ENCODE data around the gene SLC51B. TPM values are rescaled to one million over a fixed set of nuclear protein-coding genes. Genes with fewer than 3 reads are reported as not detected.

Gene SLC51B
- polyA plus RNA-seq, 2 of the 4 experiments (the other 2 are of a cell fraction): 12.2 to 16.1 TPM

DNA sequence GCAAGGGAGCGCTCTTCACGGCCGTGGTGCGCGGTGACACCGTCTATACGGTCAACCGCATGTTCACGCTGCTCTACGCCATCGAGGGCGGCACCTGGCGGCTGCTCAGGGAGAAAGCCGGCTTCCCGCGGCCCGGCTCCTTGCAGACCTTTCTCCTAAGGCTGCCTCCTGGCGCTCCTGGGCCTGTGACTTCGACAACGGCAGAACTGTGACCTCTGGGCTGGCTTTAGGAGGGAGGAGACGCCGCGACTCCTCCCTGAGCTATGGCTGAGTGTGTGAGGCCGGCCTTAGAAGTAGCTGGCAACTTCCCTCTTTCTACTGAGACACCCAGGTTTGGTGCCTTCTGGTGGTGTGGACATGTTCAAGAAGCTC lies 32.8 kb downstream of the SLC51B start:
- ChIA-PET POLR2A (no interaction called here), CTCF (interaction anchor here (0.5 to 32.9 kb wide), 40 partner anchors 8 to 638 kb away, joined by 3 to 1280 read pairs (median 5); partner anchors contain the start of genes MTFMT, PARP16, RASL12 and SLC51B)
- Histone ChIP-seq H3K4me1 (peaks cover 7% of the 10 kb centered on the region; the same call in 1 of the 3 replicates), H3K4me3 (no peak overlapping the region), H3K9me3 (no peaks in the 10 kb centered on the region), H3K4me2 (peak overlapping the region; percentile 62), H3K27ac (peak overlapping the region; percentile 17 to 65; a peak in 5 of 6 replicates)
- TF ChIP-seq, protein P1, sequence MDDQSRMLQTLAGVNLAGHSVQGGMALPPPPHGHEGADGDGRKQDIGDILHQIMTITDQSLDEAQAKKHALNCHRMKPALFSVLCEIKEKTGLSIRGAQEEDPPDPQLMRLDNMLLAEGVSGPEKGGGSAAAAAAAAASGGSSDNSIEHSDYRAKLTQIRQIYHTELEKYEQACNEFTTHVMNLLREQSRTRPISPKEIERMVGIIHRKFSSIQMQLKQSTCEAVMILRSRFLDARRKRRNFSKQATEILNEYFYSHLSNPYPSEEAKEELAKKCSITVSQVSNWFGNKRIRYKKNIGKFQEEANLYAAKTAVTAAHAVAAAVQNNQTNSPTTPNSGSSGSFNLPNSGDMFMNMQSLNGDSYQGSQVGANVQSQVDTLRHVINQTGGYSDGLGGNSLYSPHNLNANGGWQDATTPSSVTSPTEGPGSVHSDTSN (IDR thresholded peaks at IDR 0.05): no peak
- no peak for TF ChIP-seq FOSL2 (IDR thresholded peaks at IDR 0.05)
- no peak for TF ChIP-seq FOSL2 (CRISPR knock-in tag; IDR thresholded peaks at IDR 0.05)
- TF ChIP-seq TP53 (CRISPR knock-in tag; IDR thresholded peaks at IDR 0.05): 0 out of 2 replicates have a peak, but pooled peaks have one; percentile 44
- TF ChIP-seq, protein P2, sequence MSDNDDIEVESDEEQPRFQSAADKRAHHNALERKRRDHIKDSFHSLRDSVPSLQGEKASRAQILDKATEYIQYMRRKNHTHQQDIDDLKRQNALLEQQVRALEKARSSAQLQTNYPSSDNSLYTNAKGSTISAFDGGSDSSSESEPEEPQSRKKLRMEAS (IDR thresholded peaks at IDR 0.05): peak; percentile 98
- TF ChIP-seq ZSCAN20 (CRISPR knock-in tag; IDR thresholded peaks at IDR 0.05): no peak
- TF ChIP-seq NFE2L2 (conservative IDR thresholded peaks at IDR 0.05; ENCODE audit: low read length): no peak
- TF ChIP-seq FOSB (CRISPR knock-in tag; IDR thresholded peaks at IDR 0.05): no peak
- peak; percentile 84 to 95 for TF ChIP-seq RAD21 (conservative IDR thresholded peaks at IDR 0.05 in 1 of 2, IDR thresholded peaks at IDR 0.05 in 1 of 2)
- peak; percentile 80; the same call in 1 of the 2 replicates for TF ChIP-seq HOXB5 (CRISPR knock-in tag; IDR thresholded peaks at IDR 0.05)
- TF ChIP-seq CHD4 (IDR thresholded peaks at IDR 0.05; ENCODE audit: borderline replicate concordance): no peak
- TF ChIP-seq, protein P3, sequence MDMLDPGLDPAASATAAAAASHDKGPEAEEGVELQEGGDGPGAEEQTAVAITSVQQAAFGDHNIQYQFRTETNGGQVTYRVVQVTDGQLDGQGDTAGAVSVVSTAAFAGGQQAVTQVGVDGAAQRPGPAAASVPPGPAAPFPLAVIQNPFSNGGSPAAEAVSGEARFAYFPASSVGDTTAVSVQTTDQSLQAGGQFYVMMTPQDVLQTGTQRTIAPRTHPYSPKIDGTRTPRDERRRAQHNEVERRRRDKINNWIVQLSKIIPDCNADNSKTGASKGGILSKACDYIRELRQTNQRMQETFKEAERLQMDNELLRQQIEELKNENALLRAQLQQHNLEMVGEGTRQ (IDR thresholded peaks at IDR 0.05): no peak
- peak; percentile 67; the same call in 1 of the 2 replicates for TF ChIP-seq MYC (IDR thresholded peaks at IDR 0.05; ENCODE audit: borderline replicate concordance, low read length)
- TF ChIP-seq, protein P4, sequence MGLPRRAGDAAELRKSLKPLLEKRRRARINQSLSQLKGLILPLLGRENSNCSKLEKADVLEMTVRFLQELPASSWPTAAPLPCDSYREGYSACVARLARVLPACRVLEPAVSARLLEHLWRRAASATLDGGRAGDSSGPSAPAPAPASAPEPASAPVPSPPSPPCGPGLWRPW (IDR thresholded peaks at IDR 0.05): no peak
- TF ChIP-seq NR3C1 (IDR thresholded peaks at IDR 0.05): no peak
- TF ChIP-seq, protein P5, sequence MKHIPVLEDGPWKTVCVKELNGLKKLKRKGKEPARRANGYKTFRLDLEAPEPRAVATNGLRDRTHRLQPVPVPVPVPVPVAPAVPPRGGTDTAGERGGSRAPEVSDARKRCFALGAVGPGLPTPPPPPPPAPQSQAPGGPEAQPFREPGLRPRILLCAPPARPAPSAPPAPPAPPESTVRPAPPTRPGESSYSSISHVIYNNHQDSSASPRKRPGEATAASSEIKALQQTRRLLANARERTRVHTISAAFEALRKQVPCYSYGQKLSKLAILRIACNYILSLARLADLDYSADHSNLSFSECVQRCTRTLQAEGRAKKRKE (CRISPR knock-in tag; IDR thresholded peaks at IDR 0.05; ENCODE audit: low read depth): peak; percentile 51; the same call in 1 of the 2 replicates
- TF ChIP-seq SMC3 (IDR thresholded peaks at IDR 0.05): peak; percentile 100
- TF ChIP-seq, protein P6, sequence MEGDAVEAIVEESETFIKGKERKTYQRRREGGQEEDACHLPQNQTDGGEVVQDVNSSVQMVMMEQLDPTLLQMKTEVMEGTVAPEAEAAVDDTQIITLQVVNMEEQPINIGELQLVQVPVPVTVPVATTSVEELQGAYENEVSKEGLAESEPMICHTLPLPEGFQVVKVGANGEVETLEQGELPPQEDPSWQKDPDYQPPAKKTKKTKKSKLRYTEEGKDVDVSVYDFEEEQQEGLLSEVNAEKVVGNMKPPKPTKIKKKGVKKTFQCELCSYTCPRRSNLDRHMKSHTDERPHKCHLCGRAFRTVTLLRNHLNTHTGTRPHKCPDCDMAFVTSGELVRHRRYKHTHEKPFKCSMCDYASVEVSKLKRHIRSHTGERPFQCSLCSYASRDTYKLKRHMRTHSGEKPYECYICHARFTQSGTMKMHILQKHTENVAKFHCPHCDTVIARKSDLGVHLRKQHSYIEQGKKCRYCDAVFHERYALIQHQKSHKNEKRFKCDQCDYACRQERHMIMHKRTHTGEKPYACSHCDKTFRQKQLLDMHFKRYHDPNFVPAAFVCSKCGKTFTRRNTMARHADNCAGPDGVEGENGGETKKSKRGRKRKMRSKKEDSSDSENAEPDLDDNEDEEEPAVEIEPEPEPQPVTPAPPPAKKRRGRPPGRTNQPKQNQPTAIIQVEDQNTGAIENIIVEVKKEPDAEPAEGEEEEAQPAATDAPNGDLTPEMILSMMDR (IDR thresholded peaks at IDR 0.05): peak; percentile 93
- TF ChIP-seq, protein P7, sequence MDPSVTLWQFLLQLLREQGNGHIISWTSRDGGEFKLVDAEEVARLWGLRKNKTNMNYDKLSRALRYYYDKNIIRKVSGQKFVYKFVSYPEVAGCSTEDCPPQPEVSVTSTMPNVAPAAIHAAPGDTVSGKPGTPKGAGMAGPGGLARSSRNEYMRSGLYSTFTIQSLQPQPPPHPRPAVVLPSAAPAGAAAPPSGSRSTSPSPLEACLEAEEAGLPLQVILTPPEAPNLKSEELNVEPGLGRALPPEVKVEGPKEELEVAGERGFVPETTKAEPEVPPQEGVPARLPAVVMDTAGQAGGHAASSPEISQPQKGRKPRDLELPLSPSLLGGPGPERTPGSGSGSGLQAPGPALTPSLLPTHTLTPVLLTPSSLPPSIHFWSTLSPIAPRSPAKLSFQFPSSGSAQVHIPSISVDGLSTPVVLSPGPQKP (IDR thresholded peaks at IDR 0.05; ENCODE audit: low read depth, low read length): no peak
- TF ChIP-seq, protein P8, sequence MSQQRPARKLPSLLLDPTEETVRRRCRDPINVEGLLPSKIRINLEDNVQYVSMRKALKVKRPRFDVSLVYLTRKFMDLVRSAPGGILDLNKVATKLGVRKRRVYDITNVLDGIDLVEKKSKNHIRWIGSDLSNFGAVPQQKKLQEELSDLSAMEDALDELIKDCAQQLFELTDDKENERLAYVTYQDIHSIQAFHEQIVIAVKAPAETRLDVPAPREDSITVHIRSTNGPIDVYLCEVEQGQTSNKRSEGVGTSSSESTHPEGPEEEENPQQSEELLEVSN (IDR thresholded peaks at IDR 0.05; ENCODE audit: borderline replicate concordance, low read depth): peak; percentile 93
- TF ChIP-seq, protein P9, sequence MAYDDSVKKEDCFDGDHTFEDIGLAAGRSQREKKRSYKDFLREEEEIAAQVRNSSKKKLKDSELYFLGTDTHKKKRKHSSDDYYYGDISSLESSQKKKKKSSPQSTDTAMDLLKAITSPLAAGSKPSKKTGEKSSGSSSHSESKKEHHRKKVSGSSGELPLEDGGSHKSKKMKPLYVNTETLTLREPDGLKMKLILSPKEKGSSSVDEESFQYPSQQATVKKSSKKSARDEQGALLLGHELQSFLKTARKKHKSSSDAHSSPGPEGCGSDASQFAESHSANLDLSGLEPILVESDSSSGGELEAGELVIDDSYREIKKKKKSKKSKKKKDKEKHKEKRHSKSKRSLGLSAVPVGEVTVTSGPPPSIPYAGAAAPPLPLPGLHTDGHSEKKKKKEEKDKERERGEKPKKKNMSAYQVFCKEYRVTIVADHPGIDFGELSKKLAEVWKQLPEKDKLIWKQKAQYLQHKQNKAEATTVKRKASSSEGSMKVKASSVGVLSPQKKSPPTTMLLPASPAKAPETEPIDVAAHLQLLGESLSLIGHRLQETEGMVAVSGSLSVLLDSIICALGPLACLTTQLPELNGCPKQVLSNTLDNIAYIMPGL (CRISPR knock-in tag; IDR thresholded peaks at IDR 0.05; ENCODE audit: borderline replicate concordance): 0 out of 2 replicates have a peak, but pooled peaks have one; percentile 31
- TF ChIP-seq POLR2AphosphoS2 (conservative IDR thresholded peaks at IDR 0.05; ENCODE audit: low read length): no peak
- DNase-seq (ENCODE audit: low read depth in 1 of 2, low spot score in 1 of 2) (peak; percentile 91 to 92), ATAC-seq (peak; percentile 93 to 98), FAIRE-seq (no peak)
- 1% methylated on average over 11 of the region's 24 CpGs for WGBS (ENCODE audit: missing lambda C conversion rate)
